OCI-LY3 (cell line): ENCODE measurements around the gene TRIO.

Experiments used
- CTCF ChIP-seq: fragments of 200-600, 300-600 bp; sonication (generic); IDR thresholded peaks from 2 replicates; pipeline ENCODE4 v1.5.1; 2014; ENCODE audit warnings: antibody characterized with exemption, low read length, low read depth
- EZH2phosphoT487 ChIP-seq: fragments of 200-600 bp; shearing (Covaris generic); IDR thresholded peaks from 2 replicates; pipeline ENCODE4 v1.6.1; 2018; ENCODE audit warnings: antibody characterized with exemption, mixed run types, low read depth

GRCh38 chr5:14219800-14220512 is 76.8 kb downstream of the TRIO start:
- no peak for TF ChIP-seq CTCF
- TF ChIP-seq EZH2phosphoT487, result no peak
